ENCODE results near the gene FAM3B.
"Not testable (repeated sequence)": the region's sequence is repeated elsewhere in the genome, so short reads cannot be mapped to it uniquely, and the experiment has no call there.

FAM3B gene

DNA sequence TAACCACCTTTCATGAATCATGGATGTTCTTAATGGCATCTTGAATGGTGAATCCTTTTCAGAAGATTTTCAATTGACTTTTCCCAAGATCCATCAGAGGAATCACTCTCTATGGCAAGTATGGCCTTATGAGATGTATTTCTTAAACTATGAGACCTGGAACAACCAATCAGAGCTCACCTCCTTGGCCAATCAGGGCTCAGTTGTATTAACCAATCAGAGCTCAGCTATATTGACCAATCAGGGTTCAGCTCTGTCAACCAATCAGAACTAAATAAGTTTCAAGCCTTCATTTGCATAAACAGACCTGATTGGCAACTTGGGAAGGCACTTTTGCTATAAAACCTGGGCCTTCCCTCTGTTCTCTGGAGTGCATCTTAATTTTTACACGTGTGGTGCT is 13.6 kb upstream of the FAM3B start:
- H3K4me3 ChIP-seq (ENCODE audit: low read length), result no peak overlapping the region
- TF ChIP-seq, protein P1, sequence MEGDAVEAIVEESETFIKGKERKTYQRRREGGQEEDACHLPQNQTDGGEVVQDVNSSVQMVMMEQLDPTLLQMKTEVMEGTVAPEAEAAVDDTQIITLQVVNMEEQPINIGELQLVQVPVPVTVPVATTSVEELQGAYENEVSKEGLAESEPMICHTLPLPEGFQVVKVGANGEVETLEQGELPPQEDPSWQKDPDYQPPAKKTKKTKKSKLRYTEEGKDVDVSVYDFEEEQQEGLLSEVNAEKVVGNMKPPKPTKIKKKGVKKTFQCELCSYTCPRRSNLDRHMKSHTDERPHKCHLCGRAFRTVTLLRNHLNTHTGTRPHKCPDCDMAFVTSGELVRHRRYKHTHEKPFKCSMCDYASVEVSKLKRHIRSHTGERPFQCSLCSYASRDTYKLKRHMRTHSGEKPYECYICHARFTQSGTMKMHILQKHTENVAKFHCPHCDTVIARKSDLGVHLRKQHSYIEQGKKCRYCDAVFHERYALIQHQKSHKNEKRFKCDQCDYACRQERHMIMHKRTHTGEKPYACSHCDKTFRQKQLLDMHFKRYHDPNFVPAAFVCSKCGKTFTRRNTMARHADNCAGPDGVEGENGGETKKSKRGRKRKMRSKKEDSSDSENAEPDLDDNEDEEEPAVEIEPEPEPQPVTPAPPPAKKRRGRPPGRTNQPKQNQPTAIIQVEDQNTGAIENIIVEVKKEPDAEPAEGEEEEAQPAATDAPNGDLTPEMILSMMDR (conservative IDR thresholded peaks at IDR 0.05; ENCODE audit: low read length), result no peak
- DNase-seq (ENCODE audit: low read depth), result no peak

DNA sequence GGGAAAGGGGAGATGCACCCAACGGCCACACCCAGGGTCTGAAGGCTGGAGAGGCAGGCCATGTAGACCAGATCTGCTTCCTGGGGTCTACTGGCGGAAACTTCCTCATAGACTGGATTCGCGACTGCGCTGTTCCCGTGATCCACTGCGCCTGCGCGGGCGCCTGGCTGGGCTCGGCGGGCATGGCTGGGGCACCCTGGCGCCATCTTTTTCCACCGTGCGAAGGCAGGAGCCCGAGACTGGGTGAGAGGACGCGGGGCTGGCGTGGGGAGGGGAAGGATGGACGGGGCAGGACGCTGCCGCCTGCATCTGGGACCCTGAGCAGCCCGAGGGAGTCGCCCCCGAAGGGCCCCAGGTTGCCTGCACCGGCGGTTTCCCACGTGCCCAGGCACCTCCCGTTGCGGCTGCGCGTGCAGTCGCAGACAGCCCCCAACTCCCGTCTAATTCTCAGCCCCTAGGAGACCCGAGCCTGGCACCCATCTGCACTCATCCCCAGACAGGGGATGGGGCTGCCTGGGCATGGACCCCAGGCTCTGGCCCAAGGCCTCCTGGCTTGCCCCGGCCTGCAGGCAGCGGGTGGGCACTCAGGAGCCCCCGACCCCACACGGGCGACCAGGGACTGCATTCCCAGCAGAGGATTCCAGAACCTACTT is 12.4 kb upstream of the FAM3B start:
- TF ChIP-seq, protein P1 (conservative IDR thresholded peaks at IDR 0.05; ENCODE audit: low read length), result no peak
- H3K4me3 ChIP-seq (ENCODE audit: low read length), result no peak overlapping the region
- no peak for DNase-seq (ENCODE audit: low read depth)

GRCh38 chr21:41307219-41307618 is 9.4 kb upstream of the FAM3B start:
- DNase-seq (ENCODE audit: low read depth), result no peak
- TF ChIP-seq, protein P1 (conservative IDR thresholded peaks at IDR 0.05; ENCODE audit: low read length), result no peak
- no peak overlapping the region for H3K4me3 ChIP-seq (ENCODE audit: low read length)

DNA sequence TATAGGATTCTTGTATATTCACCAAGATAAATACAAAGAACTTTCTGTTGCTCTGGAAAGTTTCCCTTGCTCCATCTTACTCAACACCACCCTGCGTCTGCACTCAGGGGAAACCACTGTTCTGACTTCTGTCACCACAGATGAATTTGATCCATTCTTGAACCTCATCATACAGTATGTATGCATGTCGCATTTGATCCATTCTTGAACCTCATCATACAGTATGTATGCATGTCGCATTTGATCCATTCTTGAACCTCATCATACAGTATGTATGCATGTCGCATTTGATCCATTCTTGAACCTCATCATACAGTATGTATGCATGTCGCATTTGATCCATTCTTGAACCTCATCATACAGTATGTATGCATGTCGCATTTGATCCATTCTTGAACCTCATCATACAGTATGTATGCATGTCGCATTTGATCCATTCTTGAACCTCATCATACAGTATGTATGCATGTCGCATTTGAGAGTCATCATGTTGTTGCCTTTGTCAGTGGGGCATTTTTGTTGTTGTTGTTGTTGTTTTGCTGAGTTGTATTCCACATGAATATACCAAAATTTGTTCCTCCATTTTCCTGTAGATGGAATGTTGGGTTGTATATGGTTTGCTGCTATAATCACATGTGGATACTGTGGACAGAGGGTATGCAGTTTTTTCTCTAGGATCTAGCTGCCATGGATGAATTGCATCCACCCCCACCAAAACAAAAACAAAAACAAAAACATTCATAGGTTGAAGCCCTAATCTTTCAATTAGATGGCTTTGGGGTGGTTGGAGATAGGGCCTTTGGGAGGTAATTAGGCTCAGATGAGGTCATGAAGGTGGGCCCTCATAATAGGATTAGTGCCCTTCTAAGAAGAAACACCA is 3.1 kb upstream of the FAM3B start:
- not testable (repeated sequence) for H3K4me3 ChIP-seq (ENCODE audit: low read length)

GRCh38 chr21:41315726-41316125 is 875 bp upstream of the FAM3B start:
- TF ChIP-seq, protein P1 (conservative IDR thresholded peaks at IDR 0.05; ENCODE audit: low read length), result no peak
- H3K4me3 ChIP-seq (ENCODE audit: low read length), result no peak overlapping the region
- DNase-seq (ENCODE audit: low read depth), result no peak

More for the DNA sequence above, 3.1 kb upstream of the FAM3B start:
- DNase-seq (ENCODE audit: low read depth), result not testable (repeated sequence)

GRCh38 chr21:41317063-41317392 is 427 bp downstream of the FAM3B start:
- TF ChIP-seq, protein P1 (conservative IDR thresholded peaks at IDR 0.05; ENCODE audit: low read length), result no peak
- DNase-seq (ENCODE audit: low read depth), result no peak
- H3K4me3 ChIP-seq (ENCODE audit: low read length), result no peak overlapping the region

- TF ChIP-seq, protein P1 (conservative IDR thresholded peaks at IDR 0.05; ENCODE audit: low read length), result no peak
- DNase-seq (ENCODE audit: low read depth), result no peak
- H3K4me3 ChIP-seq (ENCODE audit: low read length), result no peak overlapping the region
Observed at GRCh38 chr21:41317458-41317857, 857 bp downstream of the FAM3B start.
